HepG2 (cell line): Measurements from ENCODE around the gene SPINT4. TPM values are rescaled to one million over a fixed set of nuclear protein-coding genes. Genes with fewer than 3 reads are reported as not detected.
A peak's percentile ranks its signal among the peaks of the same experiment; 100 is the strongest.

Experiments used
- ATAC-seq: fragments of 200-7000 bp; cut with Tn5 transposase; 3 replicates; pipeline ENCODE4 v1.9.1; 2020; ENCODE audit warnings: mild to moderate bottlenecking, moderate library complexity
- BruUV-seq: library from RNA; stranded (reverse); fragments of 400-500 nt; replicated peaks from 2 replicates; lab custom pipeline; 2021; lab: Mats Ljungman, UMichigan
- CTCF ChIA-PET: fragments of 300-600 bp; formaldehyde crosslinking; extraction: SDS; loops from one replicate; lab custom pipeline; 2021; ENCODE audit warnings: low total read pairs, inconsistent platforms, low intra/inter-chr PET ratio; lab: Yijun Ruan, JAX
- POLR2A ChIA-PET: fragments of 350-600 bp; sonication (Branson Sonifier 250); formaldehyde crosslinking; loops from one replicate; lab custom pipeline; 2020; ENCODE audit warnings: antibody characterized with exemption, inconsistent platforms; lab: Yijun Ruan, JAX
- DNase-seq: peaks from one replicate; pipeline ENCODE4 v3.0.0-alpha.2; 2015; ENCODE audit warnings: low spot score
- FAIRE-seq: peaks from 3 replicates; lab custom pipeline; 2011; peaks lifted over from hg19 to GRCh38; lab: Jason Lieb, UNC
- H2AFZ ChIP-seq: one replicate; pipeline ENCODE4 v1.6.1; 2011; ENCODE audit warnings: low read length, inconsistent platforms
- H3K27ac ChIP-seq: fragments of 300-600 bp; 3 replicates; pipeline ENCODE4 v1.8.0; 2011; ENCODE audit warnings: mixed run types, mild to moderate bottlenecking, mixed read lengths, low read length, inconsistent platforms; ENCODE audit not compliant: insufficient read depth; ENCODE audit errors: extremely low read length
- H3K27me3 ChIP-seq, 2 experiments: fragments of 200-600 bp in 1 of 2; 2 replicates in 1 of 2; 3 replicates in 1 of 2; pipeline versions ENCODE4 v1.6.0 to v1.8.0; 2011; ENCODE audit warnings: low read length in 2 of 2, mild to moderate bottlenecking in 2 of 2, moderate library complexity in 2 of 2, inconsistent platforms in 1 of 2; ENCODE audit not compliant: insufficient read depth in 2 of 2, control insufficient read depth in 1 of 2
- H3K36me3 ChIP-seq, 2 experiments: fragments of 200-600 bp in 1 of 2; replicated peaks in 1 of 2; 2 replicates in 1 of 2; 3 replicates in 1 of 2; pipeline versions ENCODE4 v1.5.1 to v1.8.0; 2011; ENCODE audit warnings: low read length in 2 of 2, inconsistent platforms in 1 of 2; ENCODE audit not compliant: insufficient read depth in 2 of 2, control insufficient read depth in 1 of 2
- H3K4me1 ChIP-seq: 2 replicates; pipeline ENCODE4 v1.5.1; 2012; ENCODE audit warnings: low read length, inconsistent platforms; ENCODE audit not compliant: insufficient read depth
- H3K4me2 ChIP-seq: 2 replicates; pipeline ENCODE4 v1.6.0; 2011; ENCODE audit warnings: low read depth, low read length, inconsistent platforms
- H3K4me3 ChIP-seq, 3 experiments: fragments of 200-600 bp in 1 of 3; sonication (generic), shearing (Covaris generic) in 1 of 3; replicated peaks in 1 of 3; 2 replicates each; pipeline ENCODE4 v1.5.1; 2011 to 2016; ENCODE audit warnings: low read length in 3 of 3, inconsistent platforms in 2 of 3, low read depth in 2 of 3, mild to moderate bottlenecking in 2 of 3, control low read depth in 1 of 3, mixed read lengths in 1 of 3; ENCODE audit not compliant: insufficient read depth in 1 of 3
- H3K79me2 ChIP-seq: one replicate; pipeline ENCODE4 v1.6.1; 2011; ENCODE audit warnings: low read length, inconsistent platforms; ENCODE audit not compliant: insufficient read depth
- H3K9ac ChIP-seq: 2 replicates; pipeline ENCODE4 v1.6.0; 2011; ENCODE audit warnings: mild to moderate bottlenecking, low read depth, low read length, inconsistent platforms; ENCODE audit not compliant: insufficient read depth
- H3K9me3 ChIP-seq: 2 replicates; pipeline ENCODE4 v1.5.1; 2012; ENCODE audit warnings: mild to moderate bottlenecking, low read length
- H4K20me1 ChIP-seq: 2 replicates; pipeline ENCODE4 v1.6.0; 2011; ENCODE audit warnings: inconsistent platforms, mild to moderate bottlenecking, low read length, moderate library complexity; ENCODE audit not compliant: insufficient read depth
- ARNTL ChIP-seq: sonication (generic); formaldehyde crosslinking; IDR thresholded peaks from 2 replicates; pipeline ENCODE4 v1.4.0; 2020; ENCODE audit warnings: mild to moderate bottlenecking, missing genetic modification reagents
- CREB1 ChIP-seq, 2 experiments: fragments of 450-650 bp in 1 of 2; IDR thresholded peaks; 2 replicates each; pipeline ENCODE4 v1.6.1; 2016 to 2017; ENCODE audit warnings: control low read depth in 1 of 2, mild to moderate bottlenecking in 1 of 2, missing compliant biosample characterization in 1 of 2, missing genetic modification characterization in 1 of 2
- DMAP1 ChIP-seq: IDR thresholded peaks from 2 replicates; pipeline ENCODE4 v1.6.1; 2016
- MAFF ChIP-seq: IDR thresholded peaks from 2 replicates; pipeline ENCODE4 v1.6.1; 2011; ENCODE audit warnings: low read depth, low read length, improper control_type of control experiment
- MAFK ChIP-seq, 2 experiments: IDR thresholded peaks in 1 of 2; conservative IDR thresholded peaks in 1 of 2; 2 replicates each; pipeline ENCODE4 v1.6.1; 2011; ENCODE audit warnings: improper control_type of control experiment in 2 of 2, low read length in 2 of 2
- ZBTB39 ChIP-seq: sonication (generic); formaldehyde crosslinking; IDR thresholded peaks from 2 replicates; pipeline ENCODE4 v1.5.0; 2020; ENCODE audit warnings: missing genetic modification reagents
- ZNF101 ChIP-seq: sonication (generic); formaldehyde crosslinking; IDR thresholded peaks from 2 replicates; pipeline ENCODE4 v1.4.0; 2020; ENCODE audit warnings: mild to moderate bottlenecking, low read depth, missing genetic modification reagents, borderline replicate concordance
- ZNF18 ChIP-seq: sonication (generic); formaldehyde crosslinking; IDR thresholded peaks from 2 replicates; pipeline ENCODE4 v1.8.0; 2022; ENCODE audit warnings: mild to moderate bottlenecking, missing genetic modification reagents; ENCODE audit not compliant: insufficient replicate concordance
- ZNF207 ChIP-seq: fragments of 450-650 bp; IDR thresholded peaks from 2 replicates; pipeline ENCODE4 v1.6.1; 2016; ENCODE audit warnings: antibody characterized with exemption, borderline replicate concordance
- ZNF839 ChIP-seq: sonication (generic); formaldehyde crosslinking; IDR thresholded peaks from 2 replicates; pipeline ENCODE4 v1.4.0; 2020; ENCODE audit warnings: missing genetic modification reagents, mild to moderate bottlenecking, borderline replicate concordance
- in situ Hi-C: cut with HindIII; loops from 2 replicates; pipeline ENCODE4 v1.10.0; 2017; ENCODE audit warnings: low pct_unique_long_range_greater_than_20kb; ENCODE audit not compliant: extremely low pct_ligation_motif_present
- intact Hi-C: fragments of 100-400 bp; cut with micrococcal nuclease; formaldehyde crosslinking; loops from one replicate; pipeline ENCODE4 v1.10.0; 2022; ENCODE audit not compliant: unreplicated experiment
- polyA plus RNA-seq, 8 experiments: library from polyadenylated mRNA; depleted of rRNA in 3 of 8; stranded (reverse) in 7 of 8; unstranded in 1 of 8; fragments of >200 nt; fragmentation: Illumina TruSeq in 4 of 8; extraction: Trizol in 4 of 8; gene quantifications; 2 replicates each; pipeline versions ENCODE4 v1.2.1 to v1.2.3, GENCODE V29; 2011 to 2016; ENCODE audit warnings: low read depth in 4 of 8, missing spikeins in 1 of 8, mixed read lengths in 1 of 8; ENCODE audit not compliant: insufficient read depth in 1 of 8
- total RNA-seq, 5 experiments: library from RNA; depleted of rRNA; stranded (reverse); fragments of >200 nt; fragmentation: Illumina TruSeq; extraction: Trizol; gene quantifications; 2 replicates each; pipeline ENCODE4 v1.2.3, GENCODE V29; 2016; ENCODE audit warnings: low read depth in 1 of 5

Gene SPINT4
- total and polyA plus RNA-seq, 2 of the 13 experiments (the other 11 are each of a cell fraction or from before 2014, with no cell fraction given) = not detected

GRCh38 chr20:45742596-45742995, 20.4 kb downstream of the SPINT4 start (continued):
- TF ChIP-seq CREB1 (IDR thresholded peaks at IDR 0.05) (no peak), CREB1 (CRISPR knock-in tag; IDR thresholded peaks at IDR 0.05) (no peak), ZNF839 (CRISPR knock-in tag) (no peak), ZNF207 (no peak), ZBTB39 (CRISPR knock-in tag) (no peak), ZNF101 (CRISPR knock-in tag) (no peak), ZNF18 (no peak), ARNTL (CRISPR knock-in tag) (no peak)

GRCh38 chr20:45745015-45745414, 22.9 kb downstream of the SPINT4 start:
- FAIRE-seq = no peak
- no peak for DNase-seq
- Histone ChIP-seq H3K27ac (no peak overlapping the region), H3K4me1 (no peaks in the 10 kb centered on the region), H3K9ac (no peak overlapping the region), H2AFZ (no peak overlapping the region), H3K4me3 (no peak overlapping the region), H3K9me3 (no peaks in the 10 kb centered on the region), H3K4me2 (no peak overlapping the region), H3K27me3 (peaks cover 2 to 5% of the 10 kb centered on the region in 2 experiments; a peak in 1 of 5 replicates), H3K79me2 (no peaks in the 10 kb centered on the region), H4K20me1 (no peaks in the 10 kb centered on the region), H3K36me3 (no peaks in the 10 kb centered on the region)
- ChIA-PET POLR2A (no interaction called here), CTCF (no interaction called here)
- intact Hi-C loops = no loop called here
- no TSS peak for BruUV-seq
- in situ Hi-C loops = no loop called here
- no peak for ATAC-seq
- peak; percentile 75 to 77 for TF ChIP-seq MAFK (conservative IDR thresholded peaks at IDR 0.05 in 1 of 2, IDR thresholded peaks at IDR 0.05 in 1 of 2; ENCODE audit: low read length in 2 of 2)
- no peak for TF ChIP-seq DMAP1 (CRISPR knock-in tag)
- TF ChIP-seq MAFF = peak; percentile 58
